HG03342 (cell line): Measurements from ENCODE around the gene PTPRC.

ENCODE experiments used
- ATAC-seq: cut with Tn5 transposase; IDR thresholded peaks from one replicate; pipeline ENCODE4 v1.9.1; 2021; ENCODE audit warnings: mild to moderate bottlenecking, moderate library complexity; ENCODE audit not compliant: unreplicated experiment

The PTPRC gene

DNA sequence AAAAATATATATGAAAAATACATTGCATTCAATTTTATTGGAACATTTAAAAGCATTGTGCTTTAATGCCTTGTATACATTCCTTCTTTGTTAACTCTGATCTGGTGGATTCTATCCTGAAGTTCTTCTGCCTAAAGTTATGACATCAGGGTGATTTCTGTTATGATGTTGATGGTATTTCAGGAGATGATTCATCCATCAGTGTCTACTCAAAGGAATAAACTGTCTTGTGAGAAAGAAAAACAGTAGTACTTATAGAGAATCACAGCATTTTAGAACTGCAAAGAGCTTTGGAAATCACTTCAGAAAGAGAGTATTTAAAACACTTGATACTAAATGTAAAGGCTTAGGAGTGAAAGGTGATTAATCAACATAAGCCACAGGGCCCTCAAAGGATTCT is 155.7 kb downstream of the PTPRC start:
- no peak for ATAC-seq

DNA sequence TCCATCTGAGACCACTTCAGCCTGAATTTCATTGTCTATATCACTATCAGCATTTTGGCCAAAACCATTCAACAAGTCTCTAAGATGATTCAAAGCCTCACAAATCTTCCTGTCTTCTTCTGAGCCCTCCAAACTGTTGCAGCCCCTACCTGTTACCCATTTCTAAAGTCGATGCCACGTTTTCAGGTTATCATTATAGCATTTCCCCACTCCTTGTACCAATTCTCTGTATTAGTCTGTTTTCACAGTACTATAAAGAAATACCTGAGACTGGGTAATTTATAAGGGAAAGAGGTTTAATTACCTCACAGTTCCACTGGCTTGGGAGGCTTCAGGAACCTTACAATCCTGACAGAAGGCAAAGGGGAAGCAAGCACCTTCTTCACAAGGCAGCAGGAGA is 158.8 kb downstream of the PTPRC start:
- no peak for ATAC-seq

GRCh38 chr1:198798923-198799386 is 160.1 kb downstream of the PTPRC start:
- ATAC-seq: peak; percentile 71

GRCh38 chr1:198805498-198806151 is 166.8 kb downstream of the PTPRC start:
- ATAC-seq: no peak

- ATAC-seq: no peak
Measured at GRCh38 chr1:198806861-198807260, 168.0 kb downstream of the PTPRC start.
